KMS-11 (cell line): ENCODE results near the gene KCNN3.

ENCODE experiments used
- H2AFZ ChIP-seq: fragments of 200-600 bp; sonication (generic); 2 replicates; pipeline ENCODE4 v1.6.1; 2016; ENCODE audit warnings: antibody characterized with exemption, mixed run types, low read depth
- H3K27ac ChIP-seq: fragments of 200-600 bp; sonication (generic); 2 replicates; pipeline ENCODE4 v1.6.1; 2016; ENCODE audit warnings: mild to moderate bottlenecking, mixed run types
- H3K27me3 ChIP-seq: fragments of 200-600 bp; sonication (generic); 2 replicates; pipeline ENCODE4 v1.6.1; 2017; ENCODE audit warnings: mild to moderate bottlenecking, low read depth, mixed run types, moderate library complexity; ENCODE audit not compliant: insufficient read depth
- H3K36me3 ChIP-seq: fragments of 200-600 bp; sonication (generic); 2 replicates; pipeline ENCODE4 v1.6.1; 2017; ENCODE audit warnings: mild to moderate bottlenecking, mixed run types; ENCODE audit not compliant: insufficient read depth
- H3K4me1 ChIP-seq: fragments of 200-600 bp; sonication (generic); 2 replicates; pipeline ENCODE4 v1.6.1; 2016; ENCODE audit warnings: mild to moderate bottlenecking, low read depth, mixed run types; ENCODE audit not compliant: poor library complexity, severe bottlenecking
- H3K4me2 ChIP-seq: fragments of 200-600 bp; sonication (generic); 2 replicates; pipeline ENCODE4 v1.7.0; 2016; ENCODE audit warnings: mild to moderate bottlenecking, mixed run types
- H3K4me3 ChIP-seq: fragments of 200-600 bp; sonication (generic); IDR thresholded peaks from 2 replicates; pipeline ENCODE4 v1.6.1; 2017; ENCODE audit warnings: low read depth, low read length, mixed read lengths; ENCODE audit not compliant: insufficient read depth
- H3K79me2 ChIP-seq: fragments of 200-600 bp; sonication (generic); 2 replicates; pipeline ENCODE4 v1.6.1; 2016; ENCODE audit warnings: low read depth, mixed run types; ENCODE audit not compliant: insufficient read depth
- H3K9ac ChIP-seq: fragments of 200-600 bp; sonication (generic); 2 replicates; pipeline ENCODE4 v1.6.1; 2016; ENCODE audit warnings: mild to moderate bottlenecking, mixed run types
- H4K20me1 ChIP-seq: fragments of 200-600 bp; sonication (generic); 2 replicates; pipeline ENCODE4 v1.6.1; 2016; ENCODE audit warnings: mild to moderate bottlenecking, mixed run types; ENCODE audit not compliant: insufficient read depth
- CTCF ChIP-seq: fragments of 200-600 bp; sonication (generic); conservative IDR thresholded peaks from 2 replicates; pipeline ENCODE4 v1.6.1; 2017; ENCODE audit warnings: low read depth, mild to moderate bottlenecking, antibody characterized with exemption, low read length, moderate library complexity, mixed read lengths

KCNN3 gene

DNA sequence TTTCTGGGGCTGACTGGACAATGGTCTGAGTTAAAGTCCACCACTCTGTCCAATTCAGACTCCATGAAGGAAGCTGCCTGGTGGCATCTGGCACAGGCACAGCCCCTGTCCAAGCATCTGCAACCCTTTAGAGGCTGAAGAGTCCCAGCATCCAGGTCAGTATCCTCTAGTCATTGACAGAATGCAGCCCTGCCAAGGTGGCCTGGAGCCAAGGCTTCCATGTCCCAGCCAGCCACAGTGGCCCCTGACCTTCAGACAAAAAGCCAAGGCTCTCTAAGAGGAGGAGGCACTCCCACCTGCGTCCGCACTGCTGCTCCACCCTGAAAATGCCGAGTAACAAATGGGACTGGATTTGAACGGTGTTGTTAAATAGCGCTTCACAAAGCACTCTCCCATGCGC, 49.4 kb downstream of the KCNN3 start:
- Histone ChIP-seq H3K4me2 (no peak overlapping the region), H3K4me1 (peaks cover 36% of the 10 kb centered on the region), H2AFZ (no peak overlapping the region), H3K27ac (no peak overlapping the region), H4K20me1 (no peaks in the 10 kb centered on the region), H3K27me3 (no peaks in the 10 kb centered on the region), H3K79me2 (no peaks in the 10 kb centered on the region), H3K9ac (no peak overlapping the region), H3K4me3 (no peak overlapping the region), H3K36me3 (no peaks in the 10 kb centered on the region)
- no peak for TF ChIP-seq CTCF

DNA sequence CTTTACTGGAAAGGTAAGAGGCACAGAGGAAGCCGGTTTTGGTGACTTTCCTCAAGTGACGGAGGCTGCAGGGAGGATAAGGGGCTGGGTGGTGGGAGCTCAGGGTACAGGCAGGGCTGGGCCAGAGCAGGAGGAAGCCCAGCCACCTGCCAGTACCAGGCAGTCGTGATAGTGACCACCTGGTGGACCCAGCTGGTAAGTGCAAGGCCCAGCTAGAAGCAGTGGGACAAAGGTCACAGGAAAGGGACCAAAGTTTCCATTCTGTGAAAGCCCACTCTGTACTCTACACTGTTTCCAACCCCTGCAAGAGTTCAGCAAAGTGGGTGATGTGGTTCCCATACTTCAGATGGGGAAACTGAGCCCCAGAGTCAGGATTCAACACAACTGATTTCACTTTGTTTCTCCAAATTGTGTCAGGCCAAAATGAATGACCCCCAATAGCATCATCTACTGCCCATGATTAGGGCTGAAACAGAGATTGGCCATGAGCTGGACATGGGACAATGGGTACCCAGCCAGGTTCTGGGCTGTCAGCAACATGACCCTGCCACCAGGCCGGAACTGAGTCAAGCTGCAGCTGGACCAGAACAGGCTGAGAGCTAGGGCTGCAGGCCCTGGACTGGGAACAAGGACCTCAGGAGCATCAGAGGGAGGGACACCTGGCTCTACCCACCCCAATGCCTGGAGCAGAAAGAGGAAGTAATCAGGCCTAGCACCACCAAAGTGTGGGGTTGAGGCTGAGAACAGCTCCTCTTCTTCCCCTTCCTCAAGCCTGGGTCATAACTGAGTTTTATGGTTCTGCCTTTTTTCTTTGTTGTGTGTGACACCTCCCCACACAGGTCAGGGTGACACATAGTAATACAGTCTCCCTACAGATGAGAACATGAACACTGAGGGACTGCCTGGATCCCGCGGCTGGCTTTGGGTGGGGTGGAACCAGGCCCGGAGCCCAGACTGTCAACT, 50.2 kb downstream of the KCNN3 start:
- no peak overlapping the region for H3K27ac ChIP-seq
- TF ChIP-seq CTCF: peak; percentile 93
- no peak overlapping the region for H2AFZ ChIP-seq
- peaks cover 36% of the 10 kb centered on the region for H3K4me1 ChIP-seq
- H3K27me3 ChIP-seq: no peaks in the 10 kb centered on the region
- H3K9ac ChIP-seq: no peak overlapping the region
- H3K4me3 ChIP-seq: no peak overlapping the region
- H4K20me1 ChIP-seq: no peaks in the 10 kb centered on the region
- H3K36me3 ChIP-seq: no peaks in the 10 kb centered on the region
- H3K4me2 ChIP-seq: peak overlapping the region; percentile 5; the same call in 1 of the 2 replicates
- H3K79me2 ChIP-seq: no peaks in the 10 kb centered on the region

DNA sequence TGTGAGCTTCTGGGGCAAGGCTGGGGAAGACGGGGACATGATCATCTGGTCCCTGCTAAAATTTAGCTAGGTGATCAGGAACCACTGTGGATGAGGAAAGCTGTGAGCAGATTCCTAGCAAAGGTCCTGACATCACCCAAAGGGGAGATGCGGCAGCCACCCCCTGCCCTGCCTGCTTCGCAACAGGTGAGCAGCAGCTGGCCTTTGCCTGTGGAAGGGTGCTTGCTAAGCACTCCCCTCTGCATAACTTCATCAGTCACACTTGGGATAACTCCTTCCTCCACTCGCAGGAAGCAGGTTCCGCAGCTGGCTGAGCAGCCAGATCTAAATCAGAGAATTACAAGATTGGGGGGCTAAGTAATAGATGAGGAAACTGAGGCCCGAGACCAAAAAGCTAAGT, 51.2 kb downstream of the KCNN3 start:
- H3K4me1 ChIP-seq: peaks cover 29% of the 10 kb centered on the region
- H2AFZ ChIP-seq: no peak overlapping the region
- H3K79me2 ChIP-seq: no peaks in the 10 kb centered on the region
- no peak overlapping the region for H3K4me2 ChIP-seq
- H4K20me1 ChIP-seq: no peaks in the 10 kb centered on the region
- no peak overlapping the region for H3K4me3 ChIP-seq
- no peak for TF ChIP-seq CTCF
- no peaks in the 10 kb centered on the region for H3K27me3 ChIP-seq
- no peaks in the 10 kb centered on the region for H3K36me3 ChIP-seq
- H3K9ac ChIP-seq: no peak overlapping the region
- no peak overlapping the region for H3K27ac ChIP-seq

DNA sequence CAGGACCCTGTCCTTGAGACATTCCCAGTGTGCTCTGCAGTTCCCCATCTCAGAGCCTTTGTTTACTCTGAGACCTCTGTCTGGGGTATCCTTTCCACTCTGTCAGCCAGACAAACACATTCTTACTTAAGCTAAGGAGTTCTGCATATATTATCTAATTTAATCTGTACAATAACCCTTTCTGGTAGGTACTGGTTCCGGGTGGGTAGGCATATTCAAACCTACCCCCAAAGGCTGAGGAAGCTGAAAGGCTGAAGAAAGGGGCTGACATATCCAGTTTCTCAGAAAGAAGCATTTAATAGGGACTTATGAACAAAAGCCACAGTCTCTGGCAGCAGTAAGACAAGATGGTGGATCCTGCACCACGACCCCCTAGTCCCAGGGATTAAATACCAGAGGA, 53.1 kb downstream of the KCNN3 start:
- H3K27ac ChIP-seq: no peak overlapping the region
- no peak overlapping the region for H3K4me2 ChIP-seq
- no peak overlapping the region for H3K9ac ChIP-seq
- peaks cover 13% of the 10 kb centered on the region for H3K4me1 ChIP-seq
- H4K20me1 ChIP-seq: no peaks in the 10 kb centered on the region
- no peak for TF ChIP-seq CTCF
- H3K36me3 ChIP-seq: no peaks in the 10 kb centered on the region
- H3K79me2 ChIP-seq: no peaks in the 10 kb centered on the region
- H3K4me3 ChIP-seq: no peak overlapping the region
- no peak overlapping the region for H2AFZ ChIP-seq
- H3K27me3 ChIP-seq: no peaks in the 10 kb centered on the region
